Activated T-cell treated with anti-CD3 and anti-CD28 coated beads, Interleukin-2, amount 50 U/mL, for 4 hours (primary cell): Measurements from ENCODE around the gene H19. TPM values are rescaled to one million over a fixed set of nuclear protein-coding genes. Genes with fewer than 3 reads are reported as not detected.
A peak's percentile ranks its signal among the peaks of the same experiment; 100 is the strongest.

Experiments
- ATAC-seq, 2 donors: fragments of 200-7000 bp; cut with Tn5 transposase; one replicate each; pipeline ENCODE4 v1.10.0; 2021
- DNase-seq: peaks from one replicate; pipeline ENCODE4 v3.0.0-alpha.2; 2020
- H3K27me3 Mint-ChIP-seq: one replicate; pipeline ENCODE4 v1.8.0; 2021; ENCODE audit warnings: low read depth, mixed read lengths
- H3K36me3 Mint-ChIP-seq: one replicate; pipeline ENCODE4 v1.8.0; 2022; ENCODE audit warnings: mixed read lengths; ENCODE audit not compliant: insufficient read depth
- H3K4me1 Mint-ChIP-seq: one replicate; pipeline ENCODE4 v1.8.0; 2021; ENCODE audit warnings: low read depth, mixed read lengths
- H3K4me3 Mint-ChIP-seq: one replicate; pipeline ENCODE4 v1.8.0; 2021; ENCODE audit warnings: mild to moderate bottlenecking, moderate library complexity, mixed read lengths
- H3K9me3 Mint-ChIP-seq: one replicate; pipeline ENCODE4 v1.8.0; 2021; ENCODE audit warnings: mixed read lengths
- total RNA-seq, 3 donors: library from RNA; stranded (reverse); gene quantifications; one replicate each; pipeline ENCODE4 v1.2.1, GENCODE V29; 2021

H19 gene
- total RNA-seq, 3 donors from 2014 or later, result 0.54 to 1.5 (median 0.79) TPM

GRCh38 chr11:1969035-1969434 lies 28.6 kb downstream of the H19 start:
- H3K4me1 Mint-ChIP-seq, result no peaks in the 10 kb centered on the region
- no peaks in the 10 kb centered on the region for H3K36me3 Mint-ChIP-seq
- DNase-seq (no peak), ATAC-seq (no peak)
- no peak overlapping the region for H3K4me3 Mint-ChIP-seq
- H3K27me3 Mint-ChIP-seq, result no peaks in the 10 kb centered on the region
- no peaks in the 10 kb centered on the region for H3K9me3 Mint-ChIP-seq

DNA sequence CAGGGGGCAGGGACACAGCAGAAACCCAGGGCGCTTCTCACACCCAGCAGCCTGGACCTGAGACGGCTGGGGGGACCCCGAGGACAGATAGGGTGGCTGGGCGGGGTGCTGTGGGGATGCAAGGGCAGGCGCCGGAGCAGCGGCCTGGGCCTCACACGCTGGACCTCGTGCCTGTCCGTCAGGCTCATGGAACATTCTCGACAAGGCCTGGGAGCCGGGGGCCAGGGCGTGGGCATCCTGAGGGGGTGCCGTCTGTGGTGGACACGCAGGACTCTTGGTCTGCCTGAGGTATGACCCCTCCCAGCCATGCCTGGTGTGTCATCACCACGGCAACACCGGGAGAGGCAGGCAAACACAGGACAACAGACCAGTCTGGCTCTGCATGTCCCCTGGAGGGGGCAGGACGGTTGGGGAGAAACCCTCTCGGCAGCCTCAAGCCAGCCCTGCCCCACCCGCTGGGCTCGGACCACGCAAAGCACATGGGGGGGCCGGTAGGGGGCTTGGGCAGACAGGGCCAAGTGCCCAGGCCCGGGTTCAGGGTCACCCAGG lies 29.1 kb downstream of the H19 start:
- no peaks in the 10 kb centered on the region for H3K36me3 Mint-ChIP-seq
- no peaks in the 10 kb centered on the region for H3K9me3 Mint-ChIP-seq
- no peak overlapping the region for H3K4me3 Mint-ChIP-seq
- DNase-seq (no peak), ATAC-seq (no peak)
- H3K4me1 Mint-ChIP-seq, result no peaks in the 10 kb centered on the region
- no peaks in the 10 kb centered on the region for H3K27me3 Mint-ChIP-seq

GRCh38 chr11:1967641-1968225 lies 29.9 kb downstream of the H19 start:
- no peaks in the 10 kb centered on the region for H3K27me3 Mint-ChIP-seq
- DNase-seq (no peak), ATAC-seq (no peak)
- H3K4me3 Mint-ChIP-seq, result no peak overlapping the region
- H3K4me1 Mint-ChIP-seq, result no peaks in the 10 kb centered on the region
- H3K36me3 Mint-ChIP-seq, result no peaks in the 10 kb centered on the region
- H3K9me3 Mint-ChIP-seq, result no peaks in the 10 kb centered on the region

- no peaks in the 10 kb centered on the region for H3K4me1 Mint-ChIP-seq
- DNase-seq (no peak), ATAC-seq (no peak)
- no peak overlapping the region for H3K4me3 Mint-ChIP-seq
- no peaks in the 10 kb centered on the region for H3K9me3 Mint-ChIP-seq
- H3K27me3 Mint-ChIP-seq, result no peaks in the 10 kb centered on the region
- H3K36me3 Mint-ChIP-seq, result no peaks in the 10 kb centered on the region
These were observed 31.1 kb downstream of the H19 start for GRCh38 chr11:1966531-1966930.

DNA sequence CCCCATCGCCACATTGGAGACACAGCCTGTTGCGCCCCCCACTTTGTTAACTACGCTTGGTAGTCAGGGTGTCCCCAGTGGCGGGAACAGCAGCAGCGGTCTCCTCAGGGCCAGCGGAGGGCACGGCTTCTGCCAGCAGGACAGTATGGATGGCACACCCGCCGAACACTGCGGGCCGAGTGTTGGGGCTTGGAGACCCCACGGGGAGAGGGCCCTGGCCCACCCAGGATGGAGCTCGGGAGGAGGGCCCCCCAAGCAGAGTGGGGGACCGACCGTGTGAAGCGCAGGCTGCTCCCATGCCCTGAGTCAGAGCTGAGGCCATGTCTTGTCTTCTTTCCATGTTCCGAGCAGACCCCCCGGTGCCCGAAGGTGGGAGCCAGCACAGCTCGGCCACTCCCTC lies 32.7 kb downstream of the H19 start:
- ATAC-seq, result no peak
- no peaks in the 10 kb centered on the region for H3K4me1 Mint-ChIP-seq
- no peak overlapping the region for H3K4me3 Mint-ChIP-seq
- no peaks in the 10 kb centered on the region for H3K27me3 Mint-ChIP-seq
- no peaks in the 10 kb centered on the region for H3K36me3 Mint-ChIP-seq
- no peak for DNase-seq
- H3K9me3 Mint-ChIP-seq, result no peaks in the 10 kb centered on the region

DNA sequence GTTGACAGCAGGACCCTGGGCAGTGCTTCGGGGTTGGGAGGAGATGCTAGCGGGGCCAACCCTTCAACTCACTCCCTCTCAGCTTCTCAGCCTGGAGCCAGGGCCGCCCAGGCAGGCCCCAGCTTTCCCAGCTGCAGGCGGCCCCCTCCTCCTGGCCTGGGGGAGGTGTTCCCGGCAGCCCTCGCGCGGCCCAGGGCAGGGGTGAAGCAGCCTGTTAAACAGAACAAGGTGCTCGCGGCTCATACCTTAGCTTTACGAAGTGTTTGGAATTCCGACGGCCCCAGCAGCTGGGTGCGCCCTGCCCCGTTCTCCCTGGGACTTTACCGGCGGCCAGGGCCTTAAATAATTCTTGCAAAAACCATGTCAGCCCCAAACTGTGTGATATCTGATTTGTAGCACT lies 33.3 kb downstream of the H19 start:
- Mint-ChIP-seq H3K9me3 (no peaks in the 10 kb centered on the region), H3K4me3 (no peak overlapping the region), H3K27me3 (no peaks in the 10 kb centered on the region), H3K36me3 (no peaks in the 10 kb centered on the region), H3K4me1 (no peaks in the 10 kb centered on the region)
- DNase-seq (no peak), ATAC-seq (no peak)

GRCh38 chr11:1963864-1964263 lies 33.8 kb downstream of the H19 start:
- H3K36me3 Mint-ChIP-seq, result no peaks in the 10 kb centered on the region
- H3K4me3 Mint-ChIP-seq, result no peak overlapping the region
- ATAC-seq, result no peak

GRCh38 chr11:1959786-1960185 lies 37.9 kb downstream of the H19 start:
- H3K36me3 Mint-ChIP-seq, result no peaks in the 10 kb centered on the region

More at GRCh38 chr11:1963864-1964263, 33.8 kb downstream of the H19 start:
- DNase-seq, result no peak
- Mint-ChIP-seq H3K9me3 (no peaks in the 10 kb centered on the region), H3K4me1 (no peaks in the 10 kb centered on the region), H3K27me3 (no peaks in the 10 kb centered on the region)

GRCh38 chr11:1958367-1958766 lies 39.3 kb downstream of the H19 start:
- Mint-ChIP-seq H3K9me3 (no peaks in the 10 kb centered on the region), H3K4me3 (no peak overlapping the region), H3K27me3 (no peaks in the 10 kb centered on the region), H3K4me1 (no peaks in the 10 kb centered on the region), H3K36me3 (no peaks in the 10 kb centered on the region)
- ATAC-seq (no peak), DNase-seq (no peak)

More at GRCh38 chr11:1959786-1960185, 37.9 kb downstream of the H19 start:
- Mint-ChIP-seq H3K4me1 (no peaks in the 10 kb centered on the region), H3K4me3 (no peak overlapping the region), H3K27me3 (no peaks in the 10 kb centered on the region), H3K9me3 (no peaks in the 10 kb centered on the region)
- no peak for ATAC-seq
- DNase-seq, result no peak

DNA sequence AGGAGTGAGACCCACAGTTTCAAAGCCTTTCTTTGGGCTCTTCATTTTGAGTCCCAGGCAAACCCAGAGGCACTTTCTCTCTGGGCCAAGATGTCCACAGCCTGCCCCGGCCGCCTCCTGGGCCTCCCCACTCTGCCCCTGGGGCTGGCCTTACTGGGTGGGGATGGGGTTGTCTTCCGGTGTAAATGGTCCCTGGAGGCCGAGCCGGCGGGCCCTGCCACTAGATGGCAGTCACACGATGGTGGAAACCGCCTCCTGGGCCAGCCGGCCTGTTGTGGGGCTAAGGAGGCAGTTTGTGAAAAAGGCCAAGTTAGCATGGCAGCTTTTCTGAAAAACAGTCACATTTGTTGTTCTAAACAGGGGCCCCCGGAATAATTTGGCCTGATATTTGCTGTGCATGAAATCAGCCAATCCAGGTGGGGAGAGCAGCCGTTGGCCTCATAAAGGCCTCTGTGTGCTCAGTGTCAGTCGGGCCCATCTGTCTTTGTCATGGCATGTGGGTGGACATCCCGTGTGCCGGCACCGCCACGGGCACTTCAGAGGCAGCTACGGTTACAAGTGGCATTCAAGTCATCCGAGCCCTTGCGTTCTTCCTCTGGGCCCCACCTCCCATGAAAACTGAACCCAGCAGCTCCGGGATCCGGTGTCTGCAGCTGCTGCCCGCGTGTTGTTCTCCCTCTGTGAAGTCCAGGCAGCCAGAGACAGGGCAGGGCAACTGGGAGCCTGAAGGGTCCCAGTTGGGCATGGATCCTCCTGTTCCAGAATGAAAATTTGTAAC lies 44.0 kb downstream of the H19 start:
- no peak for DNase-seq
- Mint-ChIP-seq H3K4me3 (no peak overlapping the region), H3K36me3 (no peaks in the 10 kb centered on the region), H3K9me3 (no peaks in the 10 kb centered on the region), H3K4me1 (no peaks in the 10 kb centered on the region), H3K27me3 (no peaks in the 10 kb centered on the region)
- ATAC-seq, result peak; percentile 74 to 79

DNA sequence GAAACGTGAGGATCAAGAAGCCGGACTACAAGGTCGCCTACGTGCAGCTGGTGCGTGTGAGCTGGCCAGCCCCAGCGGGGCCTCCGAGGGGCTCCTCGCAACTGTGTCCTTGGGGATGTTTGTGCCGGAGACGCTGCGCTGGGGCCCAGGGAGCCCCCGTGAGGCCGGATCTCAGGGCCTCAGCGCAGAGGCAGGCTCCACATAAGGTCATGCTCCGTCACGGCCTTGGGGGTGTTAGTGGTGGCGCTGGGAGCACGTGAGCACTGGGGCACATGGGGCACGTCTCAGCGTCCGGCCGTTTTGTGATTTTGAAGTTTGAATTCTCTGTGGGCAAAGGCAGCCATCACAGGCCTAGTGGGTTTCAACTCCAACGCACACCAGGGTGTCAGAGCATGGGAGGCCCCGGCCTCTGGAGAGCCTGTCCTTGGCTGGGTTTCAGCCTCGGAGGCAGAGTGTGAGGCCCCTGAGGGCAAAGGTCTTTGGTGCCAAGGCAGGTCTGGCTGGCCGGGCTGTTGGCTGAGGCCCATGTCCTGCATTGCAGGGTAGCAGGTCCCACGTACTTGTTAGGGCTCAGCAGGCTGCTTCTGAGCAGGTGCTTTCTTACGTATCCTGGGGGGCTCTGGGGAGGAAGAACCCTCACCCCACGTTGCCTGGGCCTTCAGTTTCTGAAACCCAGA lies 44.7 kb downstream of the H19 start:
- Mint-ChIP-seq H3K4me3 (no peak overlapping the region), H3K36me3 (no peaks in the 10 kb centered on the region), H3K4me1 (no peaks in the 10 kb centered on the region), H3K9me3 (no peaks in the 10 kb centered on the region), H3K27me3 (no peaks in the 10 kb centered on the region)
- ATAC-seq (no peak), DNase-seq (no peak)

DNA sequence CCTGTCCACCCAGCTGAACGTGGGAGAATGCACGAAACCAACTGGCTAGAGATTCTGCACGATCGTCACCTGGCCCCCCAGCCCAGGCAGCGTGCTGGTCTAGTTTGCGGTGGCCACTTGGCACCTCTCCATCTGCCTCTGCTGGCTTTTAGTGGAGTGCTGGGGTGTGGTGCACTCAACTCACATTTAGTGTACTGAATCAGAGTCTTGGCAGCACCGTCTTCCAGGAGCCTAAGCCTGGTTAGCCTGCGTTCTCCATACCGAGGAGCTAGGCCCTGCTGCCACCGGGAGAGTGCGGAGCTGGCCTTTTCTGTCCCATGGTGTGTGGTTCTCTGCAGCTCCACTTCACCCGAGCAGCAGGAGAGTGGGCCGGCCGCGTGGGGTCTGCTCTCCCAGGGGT lies 47.7 kb downstream of the H19 start:
- Mint-ChIP-seq H3K9me3 (no peaks in the 10 kb centered on the region), H3K27me3 (no peaks in the 10 kb centered on the region), H3K4me3 (no peak overlapping the region), H3K36me3 (no peaks in the 10 kb centered on the region), H3K4me1 (no peaks in the 10 kb centered on the region)
- ATAC-seq (no peak), DNase-seq (no peak)

DNA sequence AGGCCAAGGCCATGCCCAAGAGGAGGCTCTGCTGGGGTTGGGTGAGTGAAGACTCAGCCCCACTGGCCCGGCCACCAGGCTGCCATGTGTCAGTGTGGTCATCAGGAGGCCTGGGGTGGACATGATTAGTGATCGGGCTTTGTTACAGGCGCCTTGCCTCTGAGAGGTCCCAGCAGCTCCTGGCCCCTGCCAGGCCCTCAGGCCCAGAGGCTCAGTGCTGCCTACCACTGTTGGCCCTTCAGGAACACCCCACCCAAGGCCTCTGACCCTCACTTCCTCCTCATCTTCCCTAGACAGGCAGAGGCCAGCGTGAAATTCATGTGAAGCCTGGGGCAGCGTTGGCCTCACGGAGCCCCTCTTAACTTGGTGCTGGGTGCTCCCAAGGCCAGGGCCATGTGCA lies 48.3 kb downstream of the H19 start:
- ATAC-seq (no peak), DNase-seq (no peak)
- Mint-ChIP-seq H3K27me3 (no peaks in the 10 kb centered on the region), H3K9me3 (no peaks in the 10 kb centered on the region), H3K4me3 (no peak overlapping the region), H3K36me3 (no peaks in the 10 kb centered on the region), H3K4me1 (no peaks in the 10 kb centered on the region)

DNA sequence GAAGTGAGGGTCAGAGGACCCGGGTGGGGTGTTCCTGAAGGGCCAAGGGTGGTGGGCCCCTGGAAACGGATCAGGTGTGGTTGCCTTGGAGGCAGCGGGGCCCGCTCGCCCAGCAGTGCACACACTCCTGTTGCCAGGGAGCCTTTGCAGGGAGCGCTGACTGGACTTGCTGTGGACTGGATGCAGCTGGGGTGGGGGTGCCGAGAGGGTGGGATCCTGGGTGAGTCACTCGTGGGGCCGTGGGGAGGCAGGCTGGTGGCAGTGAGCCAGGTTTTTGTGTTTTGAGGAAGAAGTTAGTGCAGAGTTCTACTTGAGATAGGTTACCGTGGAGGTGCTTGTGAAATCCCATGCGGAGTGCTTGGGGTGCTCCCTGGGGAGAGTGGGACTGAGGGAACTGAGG lies 49.3 kb downstream of the H19 start:
- ATAC-seq, result no peak
- no peak for DNase-seq
- Mint-ChIP-seq H3K4me3 (peak overlapping the region; percentile 31), H3K4me1 (no peaks in the 10 kb centered on the region), H3K27me3 (no peaks in the 10 kb centered on the region), H3K36me3 (no peaks in the 10 kb centered on the region), H3K9me3 (no peaks in the 10 kb centered on the region)
